ENCODE data around the gene SORBS1.

GRCh38 chr10:95266674-95267095, 294.5 kb downstream of the SORBS1 start:
- TF ChIP-seq POLR2AphosphoS5 (IDR thresholded peaks at IDR 0.05; ENCODE audit: insufficient read depth, low read depth, low read length), result no peak
- TF ChIP-seq, protein P1, sequence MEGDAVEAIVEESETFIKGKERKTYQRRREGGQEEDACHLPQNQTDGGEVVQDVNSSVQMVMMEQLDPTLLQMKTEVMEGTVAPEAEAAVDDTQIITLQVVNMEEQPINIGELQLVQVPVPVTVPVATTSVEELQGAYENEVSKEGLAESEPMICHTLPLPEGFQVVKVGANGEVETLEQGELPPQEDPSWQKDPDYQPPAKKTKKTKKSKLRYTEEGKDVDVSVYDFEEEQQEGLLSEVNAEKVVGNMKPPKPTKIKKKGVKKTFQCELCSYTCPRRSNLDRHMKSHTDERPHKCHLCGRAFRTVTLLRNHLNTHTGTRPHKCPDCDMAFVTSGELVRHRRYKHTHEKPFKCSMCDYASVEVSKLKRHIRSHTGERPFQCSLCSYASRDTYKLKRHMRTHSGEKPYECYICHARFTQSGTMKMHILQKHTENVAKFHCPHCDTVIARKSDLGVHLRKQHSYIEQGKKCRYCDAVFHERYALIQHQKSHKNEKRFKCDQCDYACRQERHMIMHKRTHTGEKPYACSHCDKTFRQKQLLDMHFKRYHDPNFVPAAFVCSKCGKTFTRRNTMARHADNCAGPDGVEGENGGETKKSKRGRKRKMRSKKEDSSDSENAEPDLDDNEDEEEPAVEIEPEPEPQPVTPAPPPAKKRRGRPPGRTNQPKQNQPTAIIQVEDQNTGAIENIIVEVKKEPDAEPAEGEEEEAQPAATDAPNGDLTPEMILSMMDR (IDR thresholded peaks at IDR 0.05; ENCODE audit: extremely low read depth in 1 of 2, insufficient read depth in 1 of 2, low read depth in 1 of 2, low read length in 2 of 2), result no peak

Measured in endothelial cell of umbilical vein (primary cell).